ENCODE data around the gene BDKRB1.

DNA sequence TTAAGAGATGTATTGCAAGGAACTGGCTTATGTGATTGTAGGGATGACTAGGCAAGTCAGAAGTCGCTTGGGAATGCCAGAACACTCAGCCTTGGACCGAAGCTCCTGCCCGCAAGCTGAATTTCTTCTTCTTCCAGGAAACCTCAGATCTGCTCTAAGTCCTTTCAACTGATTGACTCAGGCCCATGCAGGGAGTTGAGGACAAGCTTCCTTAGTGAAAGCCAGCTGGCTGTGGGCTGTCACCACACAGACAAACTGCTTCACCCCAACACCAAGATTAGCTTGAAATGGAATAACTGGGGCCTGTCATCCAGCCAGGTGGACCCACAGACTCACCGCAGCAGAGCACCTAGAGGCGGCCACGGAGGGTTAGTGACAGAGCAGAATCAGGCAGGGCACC is 26.7 kb upstream of the BDKRB1 start:
- no peak for TF ChIP-seq NELFE (IDR thresholded peaks at IDR 0.05; ENCODE audit: insufficient read depth, insufficient read length)
- no peak for TF ChIP-seq TOE1 (IDR thresholded peaks at IDR 0.05; ENCODE audit: borderline replicate concordance)
- no peak for TF ChIP-seq TOE1 (CRISPR knock-in tag; IDR thresholded peaks at IDR 0.05; ENCODE audit: borderline replicate concordance, low read depth)
- TF ChIP-seq FOXM1 (IDR thresholded peaks at IDR 0.05; ENCODE audit: low read depth), result no peak
- no peak for TF ChIP-seq FOXM1 (CRISPR knock-in tag; IDR thresholded peaks at IDR 0.05; ENCODE audit: low read depth)
- TF ChIP-seq, protein P1, sequence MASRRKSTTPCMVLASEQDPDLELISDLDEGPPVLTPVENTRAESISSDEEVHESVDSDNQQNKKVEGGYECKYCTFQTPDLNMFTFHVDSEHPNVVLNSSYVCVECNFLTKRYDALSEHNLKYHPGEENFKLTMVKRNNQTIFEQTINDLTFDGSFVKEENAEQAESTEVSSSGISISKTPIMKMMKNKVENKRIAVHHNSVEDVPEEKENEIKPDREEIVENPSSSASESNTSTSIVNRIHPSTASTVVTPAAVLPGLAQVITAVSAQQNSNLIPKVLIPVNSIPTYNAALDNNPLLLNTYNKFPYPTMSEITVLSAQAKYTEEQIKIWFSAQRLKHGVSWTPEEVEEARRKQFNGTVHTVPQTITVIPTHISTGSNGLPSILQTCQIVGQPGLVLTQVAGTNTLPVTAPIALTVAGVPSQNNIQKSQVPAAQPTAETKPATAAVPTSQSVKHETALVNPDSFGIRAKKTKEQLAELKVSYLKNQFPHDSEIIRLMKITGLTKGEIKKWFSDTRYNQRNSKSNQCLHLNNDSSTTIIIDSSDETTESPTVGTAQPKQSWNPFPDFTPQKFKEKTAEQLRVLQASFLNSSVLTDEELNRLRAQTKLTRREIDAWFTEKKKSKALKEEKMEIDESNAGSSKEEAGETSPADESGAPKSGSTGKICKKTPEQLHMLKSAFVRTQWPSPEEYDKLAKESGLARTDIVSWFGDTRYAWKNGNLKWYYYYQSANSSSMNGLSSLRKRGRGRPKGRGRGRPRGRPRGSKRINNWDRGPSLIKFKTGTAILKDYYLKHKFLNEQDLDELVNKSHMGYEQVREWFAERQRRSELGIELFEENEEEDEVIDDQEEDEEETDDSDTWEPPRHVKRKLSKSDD (conservative IDR thresholded peaks at IDR 0.05; ENCODE audit: low read length), result no peak
- TF ChIP-seq POLR2AphosphoS5 (IDR thresholded peaks at IDR 0.05; ENCODE audit: control insufficient read depth, insufficient read depth, low read depth, low read length), result no peak
- no peak for TF ChIP-seq ELF4 (CRISPR knock-in tag; IDR thresholded peaks at IDR 0.05)
- no peak for TF ChIP-seq CHD1 (IDR thresholded peaks at IDR 0.05; ENCODE audit: low read length)
